Measurements from ENCODE around the gene TRPV4. TPM values are rescaled to one million over a fixed set of nuclear protein-coding genes. Genes with fewer than 3 reads are reported as not detected.

TRPV4 gene
- total RNA-seq, 4 donors from 2014 or later: 0.39 to 1.6 (median 1.3) TPM; not detected in 1

DNA sequence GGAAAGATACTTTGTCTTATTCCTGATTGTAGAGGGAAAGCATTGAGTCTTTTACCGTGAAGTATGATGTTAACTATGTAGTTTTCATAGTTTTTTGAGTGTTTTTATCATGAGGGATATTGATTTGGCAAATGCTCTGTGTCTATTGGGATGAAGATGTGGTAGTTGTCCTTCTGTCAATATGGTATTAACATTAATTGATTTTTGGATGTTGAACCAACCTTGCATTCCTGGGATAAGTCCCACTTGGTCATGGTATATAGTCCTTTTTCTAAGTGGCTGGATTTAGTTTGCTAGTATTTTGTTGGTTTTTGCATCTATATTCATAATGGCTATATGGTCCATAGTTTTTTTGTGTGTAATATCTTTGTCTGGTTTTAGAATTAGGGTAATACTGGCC, 76.7 kb downstream of the TRPV4 start:
- Histone ChIP-seq H3K9me3 (no peaks in the 10 kb centered on the region), H3K27me3 (no peaks in the 10 kb centered on the region), H3K36me3 (no peaks in the 10 kb centered on the region), H3K27ac (no peak overlapping the region), H3K4me1 (no peaks in the 10 kb centered on the region), H3K4me3 (replicated peaks in 1 of 3) (no peak overlapping the region)
- TF ChIP-seq, protein P1, sequence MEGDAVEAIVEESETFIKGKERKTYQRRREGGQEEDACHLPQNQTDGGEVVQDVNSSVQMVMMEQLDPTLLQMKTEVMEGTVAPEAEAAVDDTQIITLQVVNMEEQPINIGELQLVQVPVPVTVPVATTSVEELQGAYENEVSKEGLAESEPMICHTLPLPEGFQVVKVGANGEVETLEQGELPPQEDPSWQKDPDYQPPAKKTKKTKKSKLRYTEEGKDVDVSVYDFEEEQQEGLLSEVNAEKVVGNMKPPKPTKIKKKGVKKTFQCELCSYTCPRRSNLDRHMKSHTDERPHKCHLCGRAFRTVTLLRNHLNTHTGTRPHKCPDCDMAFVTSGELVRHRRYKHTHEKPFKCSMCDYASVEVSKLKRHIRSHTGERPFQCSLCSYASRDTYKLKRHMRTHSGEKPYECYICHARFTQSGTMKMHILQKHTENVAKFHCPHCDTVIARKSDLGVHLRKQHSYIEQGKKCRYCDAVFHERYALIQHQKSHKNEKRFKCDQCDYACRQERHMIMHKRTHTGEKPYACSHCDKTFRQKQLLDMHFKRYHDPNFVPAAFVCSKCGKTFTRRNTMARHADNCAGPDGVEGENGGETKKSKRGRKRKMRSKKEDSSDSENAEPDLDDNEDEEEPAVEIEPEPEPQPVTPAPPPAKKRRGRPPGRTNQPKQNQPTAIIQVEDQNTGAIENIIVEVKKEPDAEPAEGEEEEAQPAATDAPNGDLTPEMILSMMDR (IDR thresholded peaks at IDR 0.05): no peak
- TF ChIP-seq POLR2A (IDR thresholded peaks at IDR 0.05): no peak
- intact Hi-C loops (cut with DNase I): no loop called here
- no peak for DNase-seq
- 94 to 95% methylated on average over 1 of the region's 1 CpG for whole genome bisulfite sequencing, 2 donors

DNA sequence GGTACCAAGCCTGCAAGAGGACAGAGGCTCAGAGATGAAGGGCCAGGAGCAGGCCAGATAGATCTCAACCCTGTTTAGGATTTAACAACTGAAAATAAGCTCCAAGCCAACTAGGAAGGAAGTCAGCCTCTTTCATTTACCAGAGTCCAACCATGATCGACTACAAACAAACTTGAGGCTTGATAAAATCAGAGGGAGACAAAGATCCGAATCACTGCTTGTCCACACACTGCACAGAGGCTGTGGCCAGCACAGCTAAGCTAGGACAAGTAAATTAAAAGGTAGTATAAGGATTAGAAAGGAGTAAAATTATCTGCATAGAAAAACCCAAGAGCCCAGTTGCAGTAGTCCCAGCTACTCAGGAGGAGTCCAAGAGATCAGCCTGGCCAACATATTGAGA, 79.2 kb downstream of the TRPV4 start:
- Histone ChIP-seq H3K4me1 (no peaks in the 10 kb centered on the region), H3K9me3 (no peaks in the 10 kb centered on the region), H3K36me3 (no peaks in the 10 kb centered on the region), H3K27ac (no peak overlapping the region), H3K4me3 (replicated peaks in 1 of 3) (no peak overlapping the region), H3K27me3 (no peaks in the 10 kb centered on the region)
- TF ChIP-seq POLR2A (IDR thresholded peaks at IDR 0.05): no peak
- TF ChIP-seq, protein P1 (IDR thresholded peaks at IDR 0.05): no peak
- WGBS, 2 donors: 35 to 40% methylated on average over 2 of the region's 2 CpGs
- intact Hi-C loops (cut with DNase I): no loop called here
- DNase-seq: no peak

DNA sequence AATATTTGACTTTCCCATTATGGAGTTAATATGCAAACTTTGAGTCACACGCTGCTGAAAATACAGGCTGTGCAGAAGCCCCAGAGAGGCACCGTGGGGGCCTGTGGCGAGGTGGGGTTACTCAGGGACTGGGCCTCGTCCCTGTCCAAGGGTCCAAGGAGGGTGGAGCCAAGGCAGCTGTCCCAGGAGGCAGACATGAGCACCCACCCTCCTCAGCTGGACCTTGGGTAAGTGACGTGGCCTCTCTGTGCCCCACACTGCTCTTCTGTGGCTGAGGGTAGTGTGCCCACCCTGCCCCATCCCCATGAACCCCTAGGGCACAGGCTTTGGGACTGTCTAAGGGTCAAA, 80.2 kb downstream of the TRPV4 start:
- Histone ChIP-seq H3K27ac (no peak overlapping the region), H3K36me3 (no peaks in the 10 kb centered on the region), H3K4me3 (replicated peaks in 1 of 3) (no peak overlapping the region), H3K9me3 (no peaks in the 10 kb centered on the region), H3K4me1 (no peaks in the 10 kb centered on the region), H3K27me3 (no peaks in the 10 kb centered on the region)
- intact Hi-C loops (cut with DNase I): no loop called here
- TF ChIP-seq POLR2A (IDR thresholded peaks at IDR 0.05): no peak
- TF ChIP-seq, protein P1 (IDR thresholded peaks at IDR 0.05): no peak
- no peak for DNase-seq
- 79 to 86% methylated on average over 5 of the region's 5 CpGs for WGBS, 2 donors

DNA sequence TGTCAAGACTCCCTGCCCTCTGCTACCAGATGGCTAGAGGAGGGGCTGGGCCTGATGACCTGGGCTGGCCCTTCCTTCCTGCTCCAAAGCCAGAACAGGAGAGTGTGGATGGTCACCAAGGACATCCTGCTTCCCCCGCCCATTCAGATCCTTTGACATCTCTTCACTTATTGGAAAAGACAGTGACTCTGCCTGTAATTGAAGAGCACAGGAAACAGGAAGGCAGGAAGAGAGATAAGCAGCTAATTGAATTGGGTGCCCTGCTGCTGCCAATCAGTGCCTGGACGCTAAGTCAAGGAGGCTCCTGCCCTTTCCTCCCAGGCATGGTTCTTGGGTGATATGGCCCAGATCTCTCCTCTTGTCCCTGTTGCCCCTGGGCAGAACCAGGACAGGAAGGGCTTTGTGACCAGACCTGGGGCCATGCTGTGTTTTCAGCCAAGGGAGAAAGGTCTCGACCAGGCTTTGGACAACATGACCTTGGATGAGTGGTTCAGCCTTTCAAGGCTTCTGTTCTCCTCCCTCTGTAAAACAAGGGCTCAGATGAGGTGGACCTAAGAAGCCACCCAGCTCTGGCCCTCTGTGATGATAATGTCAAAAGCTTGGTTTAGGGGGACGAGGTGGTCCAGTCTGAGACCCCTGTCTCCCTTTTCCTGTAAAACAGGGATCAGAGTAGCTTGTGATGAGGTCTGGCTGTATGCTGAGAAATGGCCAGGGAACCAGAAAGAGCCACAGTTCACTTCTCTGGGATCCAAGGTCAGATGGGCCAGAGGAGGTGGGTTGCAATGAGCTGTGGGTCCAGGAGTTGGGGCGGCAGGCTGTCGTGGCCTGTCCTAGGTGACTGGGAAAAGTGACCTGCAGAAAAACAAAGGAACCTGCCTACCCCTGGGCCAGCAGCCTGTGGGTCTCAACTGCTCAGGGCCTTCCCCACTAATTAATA, 80.8 kb downstream of the TRPV4 start:
- no peak overlapping the region for H3K27ac ChIP-seq
- no peak for DNase-seq
- no peaks in the 10 kb centered on the region for H3K4me1 ChIP-seq
- H3K4me3 ChIP-seq (replicated peaks in 1 of 3): no peak overlapping the region
- H3K27me3 ChIP-seq: no peaks in the 10 kb centered on the region
- 72 to 80% methylated on average over 5 to 6 of the region's 6 CpGs for WGBS, 2 donors
- H3K9me3 ChIP-seq: no peaks in the 10 kb centered on the region
- no peak for TF ChIP-seq POLR2A (IDR thresholded peaks at IDR 0.05)
- TF ChIP-seq, protein P1 (IDR thresholded peaks at IDR 0.05): no peak
- H3K36me3 ChIP-seq: no peaks in the 10 kb centered on the region
- intact Hi-C loops (cut with DNase I): no loop called here
